ENCODE measurements around the gene TNNI2. TPM values are rescaled to one million over a fixed set of nuclear protein-coding genes. Genes with fewer than 3 reads are reported as not detected.
A peak's percentile ranks its signal among the peaks of the same experiment; 100 is the strongest.
"Not testable (repeated sequence)": the region's sequence is repeated elsewhere in the genome, so short reads cannot be mapped to it uniquely, and the experiment has no call there.

The TNNI2 gene
- total and polyA plus RNA-seq, 7 experiments from 2014 or later, result 0.46 to 8.8 (median 0.61) TPM; not detected in 4

DNA sequence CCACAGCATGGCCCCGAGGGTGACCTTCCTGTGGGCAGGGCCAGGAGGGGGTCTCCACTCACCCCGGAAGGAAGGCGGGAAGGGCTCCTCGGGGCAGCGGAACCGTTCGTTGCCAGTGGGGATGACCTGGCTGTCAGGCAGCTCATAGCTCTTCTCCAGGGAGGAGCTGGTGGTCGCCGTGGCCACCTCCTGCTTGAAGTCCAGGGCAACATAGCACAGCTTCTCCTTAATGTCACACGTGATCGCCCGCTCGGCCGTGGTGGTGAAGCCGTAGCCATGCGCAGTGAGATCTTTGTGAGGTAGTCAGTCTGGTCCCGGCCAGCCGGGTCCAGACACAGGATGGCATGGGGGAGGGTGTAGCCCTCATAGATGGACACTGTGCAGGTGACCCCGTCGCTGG is 35.5 kb upstream of the TNNI2 start:
- H3K36me3 ChIP-seq (ENCODE audit: control insufficient read depth in 2 of 3, insufficient read depth in 3 of 3, low read length in 3 of 3), result no peaks in the 10 kb centered on the region
- H3K9me3 ChIP-seq (ENCODE audit: control insufficient read depth in 2 of 3, low read length in 3 of 3), result no peaks in the 10 kb centered on the region
- no peak overlapping the region for H3K4me3 ChIP-seq (ENCODE audit: low read length)
- no peaks in the 10 kb centered on the region for H3K4me1 ChIP-seq (ENCODE audit: control insufficient read depth in 2 of 2, insufficient read depth in 2 of 2, low read length in 2 of 2)
- POLR2A ChIA-PET, result no interaction called here
- intact Hi-C loops (cut with micrococcal nuclease), result no loop called here
- H3K27ac Mint-ChIP-seq, result no peak overlapping the region
- ATAC-seq (no peak), DNase-seq (no peak)
- no peak overlapping the region for H3K27ac ChIP-seq (ENCODE audit: low read depth, low read length)
- CTCF ChIA-PET, result interaction anchor here (1.3 kb wide), 1 partner anchor 30 kb away, joined by 3 read pairs; no protein-coding TSS in a partner anchor
- no peaks in the 10 kb centered on the region for H3K9me3 Mint-ChIP-seq
- no peaks in the 10 kb centered on the region for H3K27me3 ChIP-seq (ENCODE audit: control insufficient read depth in 2 of 2, insufficient read depth in 2 of 2, low read length in 2 of 2)
- H3K4me1 Mint-ChIP-seq, result no peaks in the 10 kb centered on the region
- no peak overlapping the region for H3K4me3 Mint-ChIP-seq
- no peaks in the 10 kb centered on the region for H3K36me3 Mint-ChIP-seq
- H3K27me3 Mint-ChIP-seq, result peaks cover 0 to 25% (median 7%) of the 10 kb centered on the region in 5 donors

DNA sequence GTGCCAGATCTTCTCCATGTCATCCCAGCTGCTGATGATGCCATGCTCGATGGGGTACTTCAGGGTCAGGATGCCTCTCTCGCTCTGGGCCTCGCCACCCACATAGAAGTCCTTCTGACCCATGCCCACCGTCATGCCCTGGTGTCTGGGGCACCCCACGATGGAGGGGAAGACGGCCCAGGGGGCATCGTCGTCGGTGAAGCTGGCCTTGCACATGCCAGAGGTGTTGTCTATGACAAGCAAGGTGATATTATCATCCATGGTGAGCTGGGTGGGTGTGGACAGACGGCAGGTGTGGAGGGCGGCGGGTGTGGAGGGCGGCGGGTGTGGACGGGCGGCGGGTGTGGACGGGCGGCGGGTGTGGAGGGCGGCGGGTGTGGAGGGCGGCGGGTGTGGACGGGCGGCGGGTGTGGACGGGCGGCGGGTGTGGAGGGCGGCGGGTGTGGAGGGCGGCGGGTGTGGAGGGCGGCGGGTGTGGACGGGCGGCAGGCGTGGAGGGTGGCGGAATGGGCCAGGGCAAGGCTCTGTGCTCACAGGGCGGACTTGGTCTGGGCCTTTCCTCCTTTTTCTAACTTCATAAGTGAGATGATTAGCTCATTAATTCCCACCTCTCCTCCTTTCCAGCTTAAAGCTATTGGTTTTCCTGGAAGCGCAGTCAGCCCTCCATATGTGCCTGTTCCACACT is 34.8 kb upstream of the TNNI2 start:
- H3K9me3 ChIP-seq (ENCODE audit: control insufficient read depth in 2 of 3, low read length in 3 of 3); CTCF ChIA-PET; H3K4me3 ChIP-seq (ENCODE audit: low read length); H3K4me1 Mint-ChIP-seq; H3K36me3 ChIP-seq (ENCODE audit: control insufficient read depth in 2 of 3, insufficient read depth in 3 of 3, low read length in 3 of 3); DNase-seq; H3K36me3 Mint-ChIP-seq; ATAC-seq; H3K4me3 Mint-ChIP-seq; H3K4me1 ChIP-seq (ENCODE audit: control insufficient read depth in 2 of 2, insufficient read depth in 2 of 2, low read length in 2 of 2); H3K27me3 ChIP-seq (ENCODE audit: control insufficient read depth in 2 of 2, insufficient read depth in 2 of 2, low read length in 2 of 2); H3K27ac ChIP-seq (ENCODE audit: low read depth, low read length); H3K9me3 Mint-ChIP-seq; H3K27ac Mint-ChIP-seq; intact Hi-C loops (cut with micrococcal nuclease): not testable (repeated sequence)
- POLR2A ChIA-PET, result interaction anchor here (1.3 kb wide), 1 partner anchor 103 kb away, joined by 3 read pairs; no protein-coding TSS in a partner anchor
- peaks cover 0 to 21% (median 7%) of the 10 kb centered on the region in 5 donors for H3K27me3 Mint-ChIP-seq

DNA sequence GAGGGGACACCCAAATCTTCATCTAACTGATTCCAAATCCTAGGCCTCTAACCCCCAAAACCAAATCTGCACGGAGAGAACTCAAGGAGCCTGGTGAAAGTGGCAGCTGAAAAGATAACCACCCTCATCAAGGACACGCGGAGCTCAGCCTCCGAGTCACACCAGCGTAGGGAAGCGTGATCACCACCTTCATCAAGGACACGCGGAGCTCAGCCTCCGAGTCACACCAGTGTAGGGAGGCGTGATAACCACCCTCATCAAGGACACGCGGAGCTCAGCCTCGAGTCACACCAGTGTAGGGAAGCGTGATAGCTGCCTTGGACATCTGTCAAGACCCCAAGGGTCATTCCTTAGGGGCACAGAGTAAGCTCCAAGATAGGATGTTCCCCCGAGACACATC is 33.3 kb upstream of the TNNI2 start:
- H3K9me3 Mint-ChIP-seq, result no peaks in the 10 kb centered on the region
- Histone ChIP-seq H3K9me3 (ENCODE audit: control insufficient read depth in 2 of 3, low read length in 3 of 3) (no peaks in the 10 kb centered on the region), H3K4me1 (ENCODE audit: control insufficient read depth in 2 of 2, insufficient read depth in 2 of 2, low read length in 2 of 2) (no peaks in the 10 kb centered on the region), H3K4me3 (ENCODE audit: low read length) (no peak overlapping the region), H3K27me3 (ENCODE audit: control insufficient read depth in 2 of 2, insufficient read depth in 2 of 2, low read length in 2 of 2) (no peaks in the 10 kb centered on the region), H3K27ac (ENCODE audit: low read depth, low read length) (no peak overlapping the region), H3K36me3 (ENCODE audit: control insufficient read depth in 2 of 3, insufficient read depth in 3 of 3, low read length in 3 of 3) (no peaks in the 10 kb centered on the region)
- ChIA-PET CTCF (interaction anchor here (0.6 to 1.1 kb wide), 4 partner anchors 30 to 112 kb away, joined by 3 to 6 read pairs (median 3); no protein-coding TSS in a partner anchor), POLR2A (interaction anchor here (0.7 to 1.3 kb wide), 2 partner anchors 22 to 105 kb away, joined by 3 to 4 read pairs; no protein-coding TSS in a partner anchor)
- H3K27me3 Mint-ChIP-seq, result peaks cover 0 to 21% (median 10%) of the 10 kb centered on the region in 5 donors
- no peaks in the 10 kb centered on the region for H3K36me3 Mint-ChIP-seq
- no peaks in the 10 kb centered on the region for H3K4me1 Mint-ChIP-seq
- H3K27ac Mint-ChIP-seq, result no peak overlapping the region
- intact Hi-C loops (cut with micrococcal nuclease), result no loop called here
- ATAC-seq, result no peak
- H3K4me3 Mint-ChIP-seq, result no peak overlapping the region
- no peak for DNase-seq

DNA sequence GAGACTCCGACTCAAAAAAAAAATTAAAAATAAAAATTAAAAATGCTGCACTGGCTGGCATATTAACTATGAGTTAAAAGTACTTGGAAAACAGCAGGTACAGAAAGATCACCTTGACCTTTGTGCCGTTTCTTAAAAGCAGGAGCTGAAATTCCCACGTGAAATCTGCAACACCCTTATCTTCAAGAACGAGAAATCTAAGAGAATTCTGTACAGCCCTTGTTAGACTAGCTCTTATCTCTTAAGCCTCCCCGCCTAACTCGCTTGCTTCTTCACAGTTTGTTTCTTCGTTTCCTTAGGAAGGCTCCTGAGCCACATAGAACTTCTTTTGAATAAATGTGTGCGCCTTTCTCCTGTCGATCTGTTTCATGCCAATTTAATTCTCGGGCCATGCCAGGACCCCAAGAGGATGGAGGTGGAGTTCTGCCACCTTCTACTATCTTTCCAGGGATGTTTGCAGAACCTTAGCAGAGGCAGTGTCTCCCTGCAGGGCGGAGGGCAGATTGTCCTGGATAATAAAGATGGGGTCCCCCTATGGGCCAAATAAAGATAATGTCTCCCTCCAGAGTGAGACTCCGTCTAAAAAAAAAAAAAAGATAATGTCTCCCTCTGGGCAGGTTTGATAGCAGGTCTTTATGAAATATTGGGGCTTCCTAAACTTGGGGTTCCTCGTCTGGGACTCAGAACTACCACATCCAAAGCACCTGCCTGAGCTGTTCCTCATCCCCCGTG is 31.4 kb upstream of the TNNI2 start:
- CTCF ChIA-PET, result interaction anchor here (0.6 kb wide), 1 partner anchor 134 kb away, joined by 4 read pairs; no protein-coding TSS in a partner anchor
- H3K4me3 Mint-ChIP-seq, result no peak overlapping the region

DNA sequence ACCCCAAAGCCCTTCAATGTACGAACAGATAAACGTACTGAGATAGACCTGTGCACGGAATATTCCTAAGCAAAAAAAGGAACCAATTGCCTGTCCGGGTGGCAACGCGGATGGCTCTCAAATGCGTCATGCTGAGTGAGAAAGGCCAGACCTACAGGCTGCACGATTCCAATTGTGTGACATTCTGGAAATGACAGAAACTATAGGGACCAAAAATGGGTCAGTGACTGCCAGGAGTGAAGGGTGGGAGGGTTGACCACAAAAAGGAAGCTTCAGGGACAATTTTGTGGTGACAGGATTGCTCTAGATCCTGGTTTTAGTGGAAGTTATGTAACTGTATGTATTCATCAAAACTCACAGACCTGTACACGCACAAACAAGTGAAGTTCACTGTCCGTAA is 28.0 kb upstream of the TNNI2 start:
- no peak overlapping the region for H3K4me3 ChIP-seq (ENCODE audit: low read length)
- ATAC-seq (peak; percentile 56), DNase-seq (no peak)
- Mint-ChIP-seq H3K27me3 (peaks cover 0 to 27% (median 10%) of the 10 kb centered on the region in 5 donors), H3K36me3 (no peaks in the 10 kb centered on the region), H3K27ac (peak overlapping the region in 1 of 9 donors; percentile 40), H3K9me3 (peaks cover 0 to 5% (median 0%) of the 10 kb centered on the region in 11 donors), H3K4me3 (no peak overlapping the region), H3K4me1 (no peaks in the 10 kb centered on the region)
- no peaks in the 10 kb centered on the region for H3K9me3 ChIP-seq (ENCODE audit: control insufficient read depth in 2 of 3, low read length in 3 of 3)
- H3K27ac ChIP-seq (ENCODE audit: low read depth, low read length), result no peak overlapping the region
- intact Hi-C loops (cut with micrococcal nuclease), result no loop called here
- H3K27me3 ChIP-seq (ENCODE audit: control insufficient read depth in 2 of 2, insufficient read depth in 2 of 2, low read length in 2 of 2), result no peaks in the 10 kb centered on the region
- ChIA-PET POLR2A (no interaction called here), CTCF (no interaction called here)
- no peaks in the 10 kb centered on the region for H3K4me1 ChIP-seq (ENCODE audit: control insufficient read depth in 2 of 2, insufficient read depth in 2 of 2, low read length in 2 of 2)
- H3K36me3 ChIP-seq (ENCODE audit: control insufficient read depth in 2 of 3, insufficient read depth in 3 of 3, low read length in 3 of 3), result no peaks in the 10 kb centered on the region

More for the DNA sequence above, 31.4 kb upstream of the TNNI2 start:
- Histone ChIP-seq H3K9me3 (ENCODE audit: control insufficient read depth in 2 of 3, low read length in 3 of 3) (no peaks in the 10 kb centered on the region), H3K27me3 (ENCODE audit: control insufficient read depth in 2 of 2, insufficient read depth in 2 of 2, low read length in 2 of 2) (no peaks in the 10 kb centered on the region), H3K4me3 (ENCODE audit: low read length) (no peak overlapping the region), H3K4me1 (ENCODE audit: control insufficient read depth in 2 of 2, insufficient read depth in 2 of 2, low read length in 2 of 2) (no peaks in the 10 kb centered on the region), H3K36me3 (ENCODE audit: control insufficient read depth in 2 of 3, insufficient read depth in 3 of 3, low read length in 3 of 3) (no peaks in the 10 kb centered on the region), H3K27ac (ENCODE audit: low read depth, low read length) (no peak overlapping the region)
- Mint-ChIP-seq H3K4me1 (no peaks in the 10 kb centered on the region), H3K9me3 (no peaks in the 10 kb centered on the region), H3K27me3 (peaks cover 3 to 24% (median 10%) of the 10 kb centered on the region in 5 donors), H3K36me3 (no peaks in the 10 kb centered on the region), H3K27ac (no peak overlapping the region)
- intact Hi-C loops (cut with micrococcal nuclease), result no loop called here
- DNase-seq (peak in 1 of 9 donors; percentile 7), ATAC-seq (no peak)
- POLR2A ChIA-PET, result no interaction called here

DNA sequence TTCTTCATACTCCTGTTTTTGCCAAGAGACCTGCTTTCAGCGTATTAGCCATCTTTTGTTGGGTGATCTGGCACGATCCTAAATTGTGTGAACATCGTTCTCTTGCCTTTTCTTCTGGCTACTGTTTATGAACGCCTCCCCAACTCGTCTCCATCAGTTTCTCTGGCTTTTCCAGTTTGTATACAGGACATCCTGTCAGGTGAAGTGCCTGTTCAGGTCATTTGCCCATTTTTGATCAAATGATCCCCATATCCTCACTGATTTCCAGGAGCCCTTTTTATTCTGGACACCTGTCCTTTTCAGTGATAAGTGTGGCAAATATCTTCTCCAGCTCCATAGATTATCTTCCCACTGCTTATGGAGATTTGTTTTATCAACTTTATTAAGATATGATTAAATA is 26.5 kb upstream of the TNNI2 start:
- Mint-ChIP-seq H3K27ac (no peak overlapping the region), H3K36me3 (peaks cover 0 to 1% (median 0%) of the 10 kb centered on the region in 5 donors), H3K9me3 (peaks cover 0 to 8% (median under 1%) of the 10 kb centered on the region in 11 donors), H3K4me3 (no peak overlapping the region), H3K4me1 (no peaks in the 10 kb centered on the region), H3K27me3 (peaks cover 0 to 22% (median 10%) of the 10 kb centered on the region in 5 donors)
- H3K9me3 ChIP-seq (ENCODE audit: control insufficient read depth in 2 of 3, low read length in 3 of 3), result no peaks in the 10 kb centered on the region
- ATAC-seq, result no peak
- no peak overlapping the region for H3K27ac ChIP-seq (ENCODE audit: low read depth, low read length)
- H3K4me1 ChIP-seq (ENCODE audit: control insufficient read depth in 2 of 2, insufficient read depth in 2 of 2, low read length in 2 of 2), result no peaks in the 10 kb centered on the region
- no peak overlapping the region for H3K4me3 ChIP-seq (ENCODE audit: low read length)
- no peak for DNase-seq
- ChIA-PET POLR2A (interaction anchor here (0.6 kb wide), 1 partner anchor 50 kb away, joined by 4 read pairs; no protein-coding TSS in a partner anchor), CTCF (no interaction called here)
- H3K36me3 ChIP-seq (ENCODE audit: control insufficient read depth in 2 of 3, insufficient read depth in 3 of 3, low read length in 3 of 3), result no peaks in the 10 kb centered on the region
- intact Hi-C loops (cut with micrococcal nuclease), result no loop called here
- H3K27me3 ChIP-seq (ENCODE audit: control insufficient read depth in 2 of 2, insufficient read depth in 2 of 2, low read length in 2 of 2), result no peaks in the 10 kb centered on the region

Data from naive thymus-derived CD4-positive, alpha-beta T cell (primary cell).